Measurements from ENCODE around the gene IL36A.

The IL36A gene, protein sequence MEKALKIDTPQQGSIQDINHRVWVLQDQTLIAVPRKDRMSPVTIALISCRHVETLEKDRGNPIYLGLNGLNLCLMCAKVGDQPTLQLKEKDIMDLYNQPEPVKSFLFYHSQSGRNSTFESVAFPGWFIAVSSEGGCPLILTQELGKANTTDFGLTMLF

DNA sequence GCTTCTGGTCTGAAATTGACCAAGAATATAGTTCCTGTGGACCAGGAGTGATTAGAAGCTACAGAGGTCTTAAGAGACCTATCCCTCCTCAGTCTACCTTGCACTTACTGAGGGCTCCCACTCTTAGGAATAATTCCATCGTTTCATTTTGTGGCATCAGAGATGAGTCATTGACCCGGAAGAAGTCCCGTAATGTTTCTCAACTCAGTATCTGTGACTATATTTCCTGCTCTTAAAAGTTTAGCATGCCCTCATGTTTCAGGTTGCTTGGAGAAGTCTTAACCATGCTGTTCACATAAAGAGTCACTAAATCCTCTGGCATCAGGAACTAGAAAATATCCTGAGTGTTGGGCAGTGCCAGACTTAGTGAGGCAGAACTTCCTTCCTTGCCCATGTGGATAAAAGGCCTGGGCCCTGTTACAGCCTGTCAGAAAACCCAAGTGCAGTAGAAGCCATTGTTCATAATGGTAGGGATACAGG, at the start of gene IL36A:
IL36A (plus strand) TSS at position 430 of the 480 bp plus-strand sequence. CDS start 413 bp downstream, outside the sequence.
- TF ChIP-seq, protein P1, sequence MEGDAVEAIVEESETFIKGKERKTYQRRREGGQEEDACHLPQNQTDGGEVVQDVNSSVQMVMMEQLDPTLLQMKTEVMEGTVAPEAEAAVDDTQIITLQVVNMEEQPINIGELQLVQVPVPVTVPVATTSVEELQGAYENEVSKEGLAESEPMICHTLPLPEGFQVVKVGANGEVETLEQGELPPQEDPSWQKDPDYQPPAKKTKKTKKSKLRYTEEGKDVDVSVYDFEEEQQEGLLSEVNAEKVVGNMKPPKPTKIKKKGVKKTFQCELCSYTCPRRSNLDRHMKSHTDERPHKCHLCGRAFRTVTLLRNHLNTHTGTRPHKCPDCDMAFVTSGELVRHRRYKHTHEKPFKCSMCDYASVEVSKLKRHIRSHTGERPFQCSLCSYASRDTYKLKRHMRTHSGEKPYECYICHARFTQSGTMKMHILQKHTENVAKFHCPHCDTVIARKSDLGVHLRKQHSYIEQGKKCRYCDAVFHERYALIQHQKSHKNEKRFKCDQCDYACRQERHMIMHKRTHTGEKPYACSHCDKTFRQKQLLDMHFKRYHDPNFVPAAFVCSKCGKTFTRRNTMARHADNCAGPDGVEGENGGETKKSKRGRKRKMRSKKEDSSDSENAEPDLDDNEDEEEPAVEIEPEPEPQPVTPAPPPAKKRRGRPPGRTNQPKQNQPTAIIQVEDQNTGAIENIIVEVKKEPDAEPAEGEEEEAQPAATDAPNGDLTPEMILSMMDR (conservative IDR thresholded peaks at IDR 0.05), result no peak
- H3K27ac ChIP-seq, result no peak within 1 kb of the TSS

DNA sequence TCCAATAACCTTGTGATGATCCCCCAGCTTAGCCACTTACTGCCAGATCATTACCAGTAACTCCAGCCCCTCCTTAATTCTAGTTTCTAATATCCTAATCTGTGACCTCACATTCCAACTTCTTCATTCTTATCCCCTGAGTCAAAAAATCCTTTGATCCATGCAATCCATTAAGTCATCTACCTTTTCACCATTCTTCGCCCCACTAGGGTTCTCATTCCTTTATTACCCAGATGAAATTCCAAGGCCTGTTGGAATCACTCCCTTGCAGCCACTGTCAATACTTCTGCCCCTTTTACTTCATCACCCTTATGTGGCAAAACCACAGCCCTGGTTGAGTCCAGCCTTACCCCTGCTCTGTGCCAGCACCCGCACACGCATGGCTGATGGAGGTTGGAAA, 47.7 kb upstream of the IL36A start:
- H3K27ac ChIP-seq, result no peak overlapping the region
- TF ChIP-seq, protein P1 (conservative IDR thresholded peaks at IDR 0.05), result no peak

GRCh38 chr2:112958428-112959108, 46.7 kb upstream of the IL36A start:
- TF ChIP-seq, protein P1 (conservative IDR thresholded peaks at IDR 0.05), result peak; percentile 87
- no peak overlapping the region for H3K27ac ChIP-seq

- H3K27ac ChIP-seq, result no peak overlapping the region
- TF ChIP-seq, protein P1 (conservative IDR thresholded peaks at IDR 0.05), result peak; percentile 65
Observed at GRCh38 chr2:112959109-112959812, 46.0 kb upstream of the IL36A start.

DNA sequence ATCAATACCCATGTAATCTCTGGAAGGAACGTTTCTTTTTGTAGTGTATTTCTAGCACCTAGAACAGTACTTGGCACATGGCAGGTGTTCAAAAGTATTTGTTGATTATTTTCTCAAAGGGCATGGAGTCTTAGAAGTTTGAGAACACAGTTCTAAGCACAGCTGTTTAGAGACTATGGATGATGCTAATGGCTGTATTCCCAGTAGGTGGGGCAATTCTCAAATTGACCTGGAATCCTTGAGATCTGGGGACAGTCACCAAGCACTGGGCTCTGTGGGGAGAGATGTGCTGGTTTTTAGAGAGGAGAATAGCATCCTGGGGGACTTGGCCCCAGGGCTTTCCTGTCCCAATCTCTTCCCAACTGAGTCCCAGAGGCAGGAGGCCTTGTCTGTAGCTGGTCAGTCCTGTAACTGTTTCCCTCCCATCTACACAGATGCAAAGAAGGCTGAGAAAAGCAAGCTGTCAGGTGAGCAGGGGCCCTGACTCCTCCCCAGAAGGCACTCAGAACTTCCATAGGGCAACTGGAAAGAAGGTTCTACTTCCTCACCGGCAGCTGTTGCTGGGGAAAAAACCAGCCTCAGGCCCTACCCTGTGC, 44.9 kb upstream of the IL36A start:
- TF ChIP-seq, protein P1 (conservative IDR thresholded peaks at IDR 0.05), result no peak; the same call in 1 of the 2 replicates
- H3K27ac ChIP-seq, result no peak overlapping the region

DNA sequence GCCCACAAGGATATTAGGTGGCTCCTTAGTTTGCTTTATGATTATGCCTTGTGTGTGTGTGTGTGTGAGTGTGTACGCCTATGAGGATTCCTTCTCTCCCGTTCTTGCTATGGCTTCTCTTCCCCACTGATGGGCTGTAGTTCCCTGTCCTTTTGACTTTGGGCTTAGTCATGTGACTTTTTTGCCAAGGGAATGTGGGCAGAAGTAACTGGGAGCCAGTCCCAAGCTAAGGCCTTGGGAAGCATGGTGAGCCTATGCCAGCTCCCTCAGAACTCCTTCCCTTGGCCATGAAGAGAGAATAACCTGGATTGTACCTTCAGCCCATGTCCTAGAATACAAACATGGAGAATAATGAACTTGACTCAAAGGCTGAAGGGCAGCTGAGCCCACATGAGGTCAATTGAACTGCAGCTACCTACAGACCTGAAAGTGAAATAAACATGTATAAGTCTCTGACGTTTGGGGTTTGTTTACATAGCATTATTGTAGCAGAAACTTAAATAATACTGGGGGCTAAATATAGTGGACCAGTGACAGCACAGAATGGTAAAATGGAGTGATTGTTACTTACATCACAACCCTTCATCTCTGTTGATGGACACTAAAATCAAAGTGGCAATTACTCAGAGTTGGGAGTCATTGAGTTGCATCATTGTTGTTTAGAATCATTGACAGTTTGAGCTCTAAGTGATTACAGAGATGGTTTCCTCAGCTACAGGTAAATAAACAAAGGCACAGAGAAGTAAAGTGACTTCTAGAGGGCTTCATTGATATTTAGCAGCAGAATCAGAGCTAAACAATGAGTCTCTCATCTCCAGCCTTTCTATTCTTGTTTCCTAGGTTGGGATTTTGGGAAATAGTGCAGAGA, 42.7 kb upstream of the IL36A start:
- H3K27ac ChIP-seq, result no peak overlapping the region
- TF ChIP-seq, protein P1 (conservative IDR thresholded peaks at IDR 0.05), result no peak
